Parathyroid adenoma (tissue), 2 donors: ENCODE results near the gene CNTNAP2.

Experiments
- H2AFZ ChIP-seq: fragments of 300-600 bp; sonication (generic); one replicate; pipeline ENCODE4 v1.7.0; 2017; ENCODE audit warnings: antibody characterized with exemption, mild to moderate bottlenecking
- H3K27ac ChIP-seq: fragments of 300-600 bp; sonication (generic); one replicate; pipeline ENCODE4 v1.7.0; 2017
- H3K27me3 ChIP-seq: fragments of 300-600 bp; sonication (generic); one replicate; pipeline ENCODE4 v1.7.0; 2017; ENCODE audit warnings: low read length; ENCODE audit not compliant: control insufficient read depth, insufficient read depth
- H3K36me3 ChIP-seq: fragments of 300-600 bp; sonication (generic); one replicate; pipeline ENCODE4 v1.7.0; 2017; ENCODE audit warnings: low read length; ENCODE audit not compliant: control insufficient read depth, insufficient read depth
- H3K4me1 ChIP-seq: fragments of 300-600 bp; sonication (generic); one replicate; pipeline ENCODE4 v1.7.0; 2017; ENCODE audit warnings: control low read depth
- H3K4me2 ChIP-seq: fragments of 300-600 bp; sonication (generic); one replicate; pipeline ENCODE4 v1.7.0; 2017; ENCODE audit warnings: low read length
- H3K4me3 ChIP-seq: fragments of 300-600 bp; sonication (generic); one replicate; pipeline ENCODE4 v1.7.0; 2017; ENCODE audit warnings: low read depth, low read length
- H3K79me2 ChIP-seq: fragments of 300-600 bp; sonication (generic); one replicate; pipeline ENCODE4 v1.7.0; 2017; ENCODE audit warnings: control low read depth
- H3K9ac ChIP-seq: fragments of 300-600 bp; sonication (generic); one replicate; pipeline ENCODE4 v1.7.0; 2017; ENCODE audit warnings: mild to moderate bottlenecking
- H3K9me3 ChIP-seq: fragments of 300-600 bp; sonication (generic); one replicate; pipeline ENCODE4 v1.7.0; 2017; ENCODE audit warnings: low read length; ENCODE audit not compliant: control insufficient read depth
- TF ChIP-seq, protein P1 (sequence below): fragments of 300-600 bp; sonication (generic); IDR thresholded peaks from one replicate; pipeline ENCODE4 v1.7.0; 2017; ENCODE audit warnings: antibody characterized with exemption, mild to moderate bottlenecking
- donor health status: primary hyperparathyroidism.

The CNTNAP2 gene

DNA sequence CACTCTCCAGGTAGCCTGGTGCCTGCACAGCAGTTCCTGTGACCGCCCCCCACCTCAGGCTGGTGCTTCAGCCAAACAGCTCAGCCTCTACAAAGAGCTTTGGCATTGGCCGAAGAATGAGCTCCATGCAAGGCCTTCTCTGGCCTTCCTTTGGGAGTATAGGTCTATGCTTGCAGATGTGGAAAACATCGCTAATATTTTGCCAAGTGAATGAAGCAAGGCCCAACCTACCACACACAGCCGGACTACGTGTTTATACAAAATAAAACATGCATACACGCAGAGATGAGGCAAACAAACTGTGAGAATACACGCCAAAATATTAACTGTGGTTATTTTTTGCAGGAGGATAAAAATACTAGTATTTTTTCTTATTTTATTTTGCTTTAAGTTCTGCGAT lies 2057.8 kb downstream of the CNTNAP2 start:
- Histone ChIP-seq H3K79me2 (no peaks in the 10 kb centered on the region), H3K27ac (no peak overlapping the region), H2AFZ (no peak overlapping the region), H3K4me1 (no peaks in the 10 kb centered on the region), H3K27me3 (no peaks in the 10 kb centered on the region), H3K4me2 (no peak overlapping the region), H3K9me3 (no peaks in the 10 kb centered on the region), H3K9ac (no peak overlapping the region), H3K4me3 (no peak overlapping the region), H3K36me3 (no peaks in the 10 kb centered on the region)
- TF ChIP-seq, protein P1, sequence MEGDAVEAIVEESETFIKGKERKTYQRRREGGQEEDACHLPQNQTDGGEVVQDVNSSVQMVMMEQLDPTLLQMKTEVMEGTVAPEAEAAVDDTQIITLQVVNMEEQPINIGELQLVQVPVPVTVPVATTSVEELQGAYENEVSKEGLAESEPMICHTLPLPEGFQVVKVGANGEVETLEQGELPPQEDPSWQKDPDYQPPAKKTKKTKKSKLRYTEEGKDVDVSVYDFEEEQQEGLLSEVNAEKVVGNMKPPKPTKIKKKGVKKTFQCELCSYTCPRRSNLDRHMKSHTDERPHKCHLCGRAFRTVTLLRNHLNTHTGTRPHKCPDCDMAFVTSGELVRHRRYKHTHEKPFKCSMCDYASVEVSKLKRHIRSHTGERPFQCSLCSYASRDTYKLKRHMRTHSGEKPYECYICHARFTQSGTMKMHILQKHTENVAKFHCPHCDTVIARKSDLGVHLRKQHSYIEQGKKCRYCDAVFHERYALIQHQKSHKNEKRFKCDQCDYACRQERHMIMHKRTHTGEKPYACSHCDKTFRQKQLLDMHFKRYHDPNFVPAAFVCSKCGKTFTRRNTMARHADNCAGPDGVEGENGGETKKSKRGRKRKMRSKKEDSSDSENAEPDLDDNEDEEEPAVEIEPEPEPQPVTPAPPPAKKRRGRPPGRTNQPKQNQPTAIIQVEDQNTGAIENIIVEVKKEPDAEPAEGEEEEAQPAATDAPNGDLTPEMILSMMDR, result no peak

DNA sequence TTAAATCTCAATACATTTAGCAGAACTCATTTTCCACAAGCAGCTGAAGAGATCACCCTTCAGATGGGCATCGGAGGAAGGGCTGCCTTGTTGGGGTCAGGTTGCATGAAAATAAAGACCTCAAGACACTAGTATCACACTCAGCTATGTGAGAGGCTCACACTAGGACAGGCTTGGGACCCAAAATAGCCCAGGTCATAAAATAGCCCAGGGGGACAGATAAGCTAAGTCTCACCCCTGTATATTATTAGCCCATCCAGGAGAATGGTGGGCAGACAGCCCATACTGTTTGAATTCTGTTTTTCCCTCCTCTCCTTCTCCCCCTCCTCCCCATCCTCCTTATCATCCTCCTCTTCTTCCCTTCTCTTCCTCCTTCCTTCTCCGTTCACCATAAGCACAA lies 2058.9 kb downstream of the CNTNAP2 start:
- H3K9ac ChIP-seq, result no peak overlapping the region
- H2AFZ ChIP-seq, result no peak overlapping the region
- H3K4me1 ChIP-seq, result no peaks in the 10 kb centered on the region
- TF ChIP-seq, protein P1, result no peak
- no peaks in the 10 kb centered on the region for H3K36me3 ChIP-seq
- H3K27ac ChIP-seq, result no peak overlapping the region
- H3K79me2 ChIP-seq, result no peaks in the 10 kb centered on the region
- no peak overlapping the region for H3K4me2 ChIP-seq
- no peak overlapping the region for H3K4me3 ChIP-seq
- H3K9me3 ChIP-seq, result no peaks in the 10 kb centered on the region
- no peaks in the 10 kb centered on the region for H3K27me3 ChIP-seq

DNA sequence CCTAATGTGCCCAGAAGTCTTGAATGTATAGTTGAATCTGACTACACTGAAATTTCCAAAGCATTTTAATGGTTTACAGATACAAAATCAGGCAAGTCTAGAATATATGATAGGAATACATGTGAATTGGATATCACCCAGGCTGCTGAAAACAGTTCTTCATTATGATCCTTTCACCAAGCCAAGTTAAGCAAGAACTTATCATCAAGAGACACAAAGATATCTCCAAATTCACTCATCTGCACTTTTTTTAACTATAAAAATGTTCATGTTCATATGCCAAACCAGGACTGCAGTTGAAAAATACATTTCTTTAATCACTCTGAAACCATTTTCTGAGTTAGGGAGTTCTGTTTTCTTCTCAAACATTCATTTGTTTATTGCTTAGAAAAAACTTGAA lies 2061.4 kb downstream of the CNTNAP2 start:
- no peaks in the 10 kb centered on the region for H3K9me3 ChIP-seq
- no peaks in the 10 kb centered on the region for H3K79me2 ChIP-seq
- H3K27me3 ChIP-seq, result no peaks in the 10 kb centered on the region
- H3K4me3 ChIP-seq, result no peak overlapping the region
- no peak overlapping the region for H3K27ac ChIP-seq
- no peaks in the 10 kb centered on the region for H3K36me3 ChIP-seq
- TF ChIP-seq, protein P1, result no peak
- no peak overlapping the region for H3K9ac ChIP-seq
- no peak overlapping the region for H3K4me2 ChIP-seq
- no peaks in the 10 kb centered on the region for H3K4me1 ChIP-seq
- no peak overlapping the region for H2AFZ ChIP-seq

DNA sequence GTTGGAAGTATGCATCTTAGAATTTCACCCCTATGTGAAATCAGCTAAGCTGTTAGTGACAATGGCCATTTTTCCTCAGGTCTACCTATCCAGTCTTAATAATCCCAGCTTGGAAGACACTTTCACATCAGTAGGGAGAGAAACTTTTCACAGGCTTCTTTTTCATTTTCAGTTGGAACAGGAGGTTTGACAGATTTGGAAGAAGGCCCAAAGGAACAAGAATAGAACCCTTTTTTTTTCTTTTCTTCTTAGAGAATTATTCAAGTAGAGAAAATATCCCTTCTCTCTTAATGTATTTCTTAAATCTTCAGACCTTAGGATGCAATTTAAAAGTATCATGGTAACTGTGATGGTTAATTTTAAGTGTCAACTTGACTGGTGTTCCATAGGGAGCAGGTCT lies 2063.5 kb downstream of the CNTNAP2 start:
- Histone ChIP-seq H3K9me3 (no peaks in the 10 kb centered on the region), H3K27ac (no peak overlapping the region), H3K79me2 (no peaks in the 10 kb centered on the region), H3K4me3 (no peak overlapping the region), H3K27me3 (no peaks in the 10 kb centered on the region), H3K4me1 (no peaks in the 10 kb centered on the region), H2AFZ (no peak overlapping the region), H3K36me3 (no peaks in the 10 kb centered on the region), H3K9ac (no peak overlapping the region), H3K4me2 (no peak overlapping the region)
- TF ChIP-seq, protein P1, result no peak

DNA sequence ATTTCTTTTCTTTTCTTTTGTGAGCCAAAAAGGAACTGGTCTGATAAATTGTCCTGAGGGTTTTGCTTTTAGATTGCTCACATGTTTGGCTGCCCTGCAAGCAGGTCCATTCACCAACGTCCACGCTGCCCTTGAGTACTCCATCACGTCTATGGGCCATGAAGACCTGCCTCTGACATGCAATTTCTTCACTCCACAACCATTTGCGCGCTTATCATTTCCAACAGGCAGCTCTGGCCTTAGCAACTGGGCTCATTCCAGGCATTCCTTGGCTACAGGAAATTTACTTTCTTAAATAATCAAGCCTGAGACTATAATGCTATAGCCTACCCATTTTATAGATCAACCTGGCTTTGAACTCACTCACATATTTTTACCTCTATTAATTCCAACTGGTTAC lies 2065.7 kb downstream of the CNTNAP2 start:
- H3K36me3 ChIP-seq, result no peaks in the 10 kb centered on the region
- no peaks in the 10 kb centered on the region for H3K79me2 ChIP-seq
- TF ChIP-seq, protein P1, result no peak
- H3K27ac ChIP-seq, result no peak overlapping the region
- no peak overlapping the region for H2AFZ ChIP-seq
- H3K9ac ChIP-seq, result no peak overlapping the region
- H3K4me2 ChIP-seq, result no peak overlapping the region
- H3K4me1 ChIP-seq, result no peaks in the 10 kb centered on the region
- no peaks in the 10 kb centered on the region for H3K27me3 ChIP-seq
- H3K4me3 ChIP-seq, result no peak overlapping the region
- H3K9me3 ChIP-seq, result no peaks in the 10 kb centered on the region
